MM.1S (cell line): ENCODE measurements around the gene AGPS.

Source experiments
- DNase-seq: peaks from one replicate; pipeline ENCODE4 v3.0.0-alpha.2; 2015
- H2AFZ ChIP-seq: fragments of 300-600 bp; sonication (generic); 2 replicates; pipeline ENCODE4 v1.6.0; 2016; ENCODE audit warnings: antibody characterized with exemption, low read length
- H3F3A ChIP-seq: fragments of 300-600 bp; sonication (generic); 2 replicates; pipeline ENCODE4 v1.6.1; 2016; ENCODE audit warnings: mild to moderate bottlenecking, antibody characterized with exemption, low read length, moderate library complexity, mixed read lengths; ENCODE audit not compliant: insufficient read depth
- H3K27ac ChIP-seq: fragments of 300-600 bp; sonication (generic); 2 replicates; pipeline ENCODE4 v1.5.1; 2016; ENCODE audit warnings: mild to moderate bottlenecking, low read length
- H3K27me3 ChIP-seq: fragments of 300-600 bp; sonication (generic); replicated peaks from 2 replicates; pipeline ENCODE4 v1.6.0; 2016; ENCODE audit warnings: low read length; ENCODE audit not compliant: insufficient read depth
- H3K36me3 ChIP-seq: fragments of 300-600 bp; sonication (generic); replicated peaks from 2 replicates; pipeline ENCODE4 v1.6.1; 2016; ENCODE audit warnings: mild to moderate bottlenecking, low read length, mixed read lengths; ENCODE audit not compliant: insufficient read depth
- H3K4me1 ChIP-seq: fragments of 300-600 bp; sonication (generic); 2 replicates; pipeline ENCODE4 v1.6.1; 2016; ENCODE audit warnings: low read length, mixed read lengths
- H3K4me2 ChIP-seq: fragments of 300-600 bp; sonication (generic); 2 replicates; pipeline ENCODE4 v1.6.0; 2016; ENCODE audit warnings: low read depth, low read length
- H3K4me3 ChIP-seq: fragments of 300-600 bp; sonication (generic); 2 replicates; pipeline ENCODE4 v1.5.1; 2016; ENCODE audit warnings: low read length, mixed read lengths
- H3K79me2 ChIP-seq: fragments of 300-600 bp; sonication (generic); 2 replicates; pipeline ENCODE4 v1.6.1; 2016; ENCODE audit warnings: mixed run types, low read length, mixed read lengths
- H3K9ac ChIP-seq: fragments of 300-600 bp; sonication (generic); 2 replicates; pipeline ENCODE4 v1.6.1; 2016; ENCODE audit warnings: low read length, mixed read lengths
- H3K9me2 ChIP-seq: fragments of 300-600 bp; sonication (generic); replicated peaks from 2 replicates; pipeline ENCODE4 v1.6.1; 2016; ENCODE audit warnings: mild to moderate bottlenecking, low read length, mixed read lengths; ENCODE audit not compliant: insufficient read depth
- H3K9me3 ChIP-seq: fragments of 300-600 bp; sonication (generic); replicated peaks from 2 replicates; pipeline ENCODE4 v1.6.1; 2016; ENCODE audit warnings: mild to moderate bottlenecking, low read length, mixed read lengths; ENCODE audit not compliant: insufficient read depth
- H4K20me1 ChIP-seq: fragments of 300-600 bp; sonication (generic); 2 replicates; pipeline ENCODE4 v1.6.1; 2016; ENCODE audit warnings: mild to moderate bottlenecking, low read length, moderate library complexity, mixed read lengths; ENCODE audit not compliant: insufficient read depth
- EZH2 ChIP-seq: fragments of 300-600 bp; sonication (generic); optimal IDR thresholded peaks from 2 replicates; pipeline ENCODE3; 2017; ENCODE audit warnings: low read depth, mild to moderate bottlenecking, antibody characterized with exemption, low read length, mixed read lengths
- EZH2phosphoT487 ChIP-seq: fragments of 300-600 bp; sonication (generic); IDR thresholded peaks from 2 replicates; pipeline ENCODE4 v1.6.1; 2018; ENCODE audit warnings: antibody characterized with exemption, low read length
- TF ChIP-seq, protein P1 (sequence below): fragments of 300-600 bp; sonication (generic); IDR thresholded peaks from 2 replicates; pipeline ENCODE4 v1.5.1; 2016; ENCODE audit warnings: antibody characterized with exemption, low read length, mixed read lengths

AGPS gene

DNA sequence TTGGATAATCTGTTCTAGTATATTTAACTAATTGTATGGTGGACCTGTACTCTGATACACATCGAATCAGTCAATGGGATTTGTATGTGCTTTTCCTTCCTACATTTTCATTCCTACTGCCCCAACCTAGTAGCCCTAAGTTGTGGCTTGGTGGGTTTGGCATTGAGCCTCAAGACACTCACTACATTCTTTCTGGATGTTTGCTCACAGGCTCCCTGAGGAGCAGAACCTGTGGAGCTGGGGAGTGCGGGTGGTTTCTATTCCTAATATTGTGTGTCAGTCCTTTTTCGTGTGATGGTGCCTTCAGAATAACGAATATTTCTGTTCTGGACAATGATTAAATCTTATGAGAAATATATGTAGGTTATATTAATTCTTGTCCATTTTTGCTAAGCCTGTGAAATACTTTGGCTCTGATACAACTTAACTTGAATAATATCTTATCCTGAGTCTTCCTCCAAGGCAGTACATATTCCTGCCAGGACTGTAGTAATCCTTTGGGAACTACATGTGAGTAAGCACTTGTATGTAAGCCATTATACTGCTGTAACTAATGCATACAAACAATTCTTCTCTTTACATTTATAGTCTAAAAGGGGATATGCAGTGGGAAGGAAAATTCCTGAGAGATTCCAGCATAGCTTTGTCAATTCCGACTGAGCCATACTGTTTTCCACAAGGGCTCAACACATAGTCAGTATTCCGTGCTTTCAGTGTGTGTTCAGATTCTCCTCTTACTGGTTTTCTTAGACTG is 150.6 kb downstream of the AGPS start:
- no peaks in the 10 kb centered on the region for H3K79me2 ChIP-seq
- H3K27ac ChIP-seq = no peak overlapping the region
- no peak overlapping the region for H3K4me3 ChIP-seq
- peaks cover 62% of the 10 kb centered on the region for H3K4me1 ChIP-seq
- no peak overlapping the region for H3K4me2 ChIP-seq
- TF ChIP-seq EZH2phosphoT487 = no peak
- TF ChIP-seq EZH2 = no peak
- TF ChIP-seq, protein P1, sequence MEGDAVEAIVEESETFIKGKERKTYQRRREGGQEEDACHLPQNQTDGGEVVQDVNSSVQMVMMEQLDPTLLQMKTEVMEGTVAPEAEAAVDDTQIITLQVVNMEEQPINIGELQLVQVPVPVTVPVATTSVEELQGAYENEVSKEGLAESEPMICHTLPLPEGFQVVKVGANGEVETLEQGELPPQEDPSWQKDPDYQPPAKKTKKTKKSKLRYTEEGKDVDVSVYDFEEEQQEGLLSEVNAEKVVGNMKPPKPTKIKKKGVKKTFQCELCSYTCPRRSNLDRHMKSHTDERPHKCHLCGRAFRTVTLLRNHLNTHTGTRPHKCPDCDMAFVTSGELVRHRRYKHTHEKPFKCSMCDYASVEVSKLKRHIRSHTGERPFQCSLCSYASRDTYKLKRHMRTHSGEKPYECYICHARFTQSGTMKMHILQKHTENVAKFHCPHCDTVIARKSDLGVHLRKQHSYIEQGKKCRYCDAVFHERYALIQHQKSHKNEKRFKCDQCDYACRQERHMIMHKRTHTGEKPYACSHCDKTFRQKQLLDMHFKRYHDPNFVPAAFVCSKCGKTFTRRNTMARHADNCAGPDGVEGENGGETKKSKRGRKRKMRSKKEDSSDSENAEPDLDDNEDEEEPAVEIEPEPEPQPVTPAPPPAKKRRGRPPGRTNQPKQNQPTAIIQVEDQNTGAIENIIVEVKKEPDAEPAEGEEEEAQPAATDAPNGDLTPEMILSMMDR = no peak
- H3K27me3 ChIP-seq = no peaks in the 10 kb centered on the region
- H3F3A ChIP-seq = peaks cover 37% of the 10 kb centered on the region
- H3K36me3 ChIP-seq = no peaks in the 10 kb centered on the region
- no peaks in the 10 kb centered on the region for H3K9me3 ChIP-seq
- H4K20me1 ChIP-seq = no peaks in the 10 kb centered on the region
- H3K9me2 ChIP-seq = no peaks in the 10 kb centered on the region
- DNase-seq = no peak
- H3K9ac ChIP-seq = no peak overlapping the region
- no peak overlapping the region for H2AFZ ChIP-seq

GRCh38 chr2:177545143-177545542 is 152.6 kb downstream of the AGPS start:
- Histone ChIP-seq H3K9me2 (no peaks in the 10 kb centered on the region), H3K4me1 (peaks cover 78% of the 10 kb centered on the region), H4K20me1 (no peaks in the 10 kb centered on the region), H3K36me3 (no peaks in the 10 kb centered on the region), H3F3A (peaks cover 48% of the 10 kb centered on the region), H3K9ac (peak overlapping the region; percentile 22; the same call in 1 of the 2 replicates), H3K27me3 (no peaks in the 10 kb centered on the region), H3K79me2 (no peaks in the 10 kb centered on the region), H3K27ac (peak overlapping the region; percentile 76), H3K4me3 (peak overlapping the region; percentile 18; the same call in 1 of the 2 replicates), H3K4me2 (peak overlapping the region; percentile 58), H2AFZ (no peak overlapping the region), H3K9me3 (no peaks in the 10 kb centered on the region)
- peak; percentile 77 for DNase-seq
- no peak for TF ChIP-seq EZH2phosphoT487
- TF ChIP-seq, protein P1 = no peak
- TF ChIP-seq EZH2 = no peak

GRCh38 chr2:177545981-177546585 is 153.5 kb downstream of the AGPS start:
- H3K79me2 ChIP-seq = no peaks in the 10 kb centered on the region
- no peak overlapping the region for H3K9ac ChIP-seq
- no peaks in the 10 kb centered on the region for H3K9me3 ChIP-seq
- H3K27me3 ChIP-seq = no peaks in the 10 kb centered on the region
- H3K4me3 ChIP-seq = no peak overlapping the region
- H3K27ac ChIP-seq = peak overlapping the region; percentile 78; the same call in 1 of the 2 replicates
- peaks cover 48% of the 10 kb centered on the region for H3F3A ChIP-seq
- DNase-seq = no peak
- no peaks in the 10 kb centered on the region for H3K9me2 ChIP-seq
- H2AFZ ChIP-seq = no peak overlapping the region
- TF ChIP-seq EZH2phosphoT487 (no peak), EZH2 (no peak)
- TF ChIP-seq, protein P1 = no peak
- H4K20me1 ChIP-seq = no peaks in the 10 kb centered on the region
- no peaks in the 10 kb centered on the region for H3K36me3 ChIP-seq
- H3K4me1 ChIP-seq = peaks cover 72% of the 10 kb centered on the region
- H3K4me2 ChIP-seq = peak overlapping the region; percentile 58; the same call in 1 of the 2 replicates
